WERI-Rb-1 (cell line): Measurements from ENCODE around the gene PCID2.

Experiments
- DNase-seq: peaks from one replicate; pipeline ENCODE4 v3.0.0-alpha.2; 2020
- H3K27ac ChIP-seq: fragments of 250-450 bp; sonication (Bioruptor Pico); 2 replicates; pipeline ENCODE4 v1.5.1; 2020; ENCODE audit warnings: mild to moderate bottlenecking, moderate library complexity
- H3K27me3 ChIP-seq: fragments of 250-450 bp; sonication (Bioruptor Pico); 2 replicates; pipeline ENCODE4 v1.5.1; 2021; ENCODE audit warnings: mild to moderate bottlenecking, low read depth, moderate library complexity; ENCODE audit not compliant: insufficient read depth, severe bottlenecking
- H3K36me3 ChIP-seq: fragments of 250-450 bp; sonication (Bioruptor Pico); 2 replicates; pipeline ENCODE4 v1.5.1; 2020; ENCODE audit warnings: mild to moderate bottlenecking, moderate library complexity
- H3K4me3 ChIP-seq: 2 replicates; pipeline ENCODE4 v1.5.1; 2011; ENCODE audit warnings: low read depth, mild to moderate bottlenecking, control low read depth, low read length
- H3K9me3 ChIP-seq: fragments of 250-450 bp; sonication (Bioruptor Pico); 2 replicates; pipeline ENCODE4 v1.5.1; 2021; ENCODE audit warnings: mild to moderate bottlenecking, moderate library complexity; ENCODE audit not compliant: severe bottlenecking
- TF ChIP-seq, protein P1 (sequence below): IDR thresholded peaks from 2 replicates; pipeline ENCODE4 v1.5.1; 2011; ENCODE audit warnings: low read depth, mild to moderate bottlenecking, control low read depth, inconsistent platforms, low read length

PCID2 gene

GRCh38 chr13:113142876-113143275 is 65.6 kb downstream of the PCID2 start:
- Histone ChIP-seq H3K4me3 (no peak overlapping the region), H3K27ac (no peak overlapping the region), H3K9me3 (no peaks in the 10 kb centered on the region), H3K36me3 (no peaks in the 10 kb centered on the region), H3K27me3 (no peaks in the 10 kb centered on the region)
- DNase-seq: no peak
- TF ChIP-seq, protein P1, sequence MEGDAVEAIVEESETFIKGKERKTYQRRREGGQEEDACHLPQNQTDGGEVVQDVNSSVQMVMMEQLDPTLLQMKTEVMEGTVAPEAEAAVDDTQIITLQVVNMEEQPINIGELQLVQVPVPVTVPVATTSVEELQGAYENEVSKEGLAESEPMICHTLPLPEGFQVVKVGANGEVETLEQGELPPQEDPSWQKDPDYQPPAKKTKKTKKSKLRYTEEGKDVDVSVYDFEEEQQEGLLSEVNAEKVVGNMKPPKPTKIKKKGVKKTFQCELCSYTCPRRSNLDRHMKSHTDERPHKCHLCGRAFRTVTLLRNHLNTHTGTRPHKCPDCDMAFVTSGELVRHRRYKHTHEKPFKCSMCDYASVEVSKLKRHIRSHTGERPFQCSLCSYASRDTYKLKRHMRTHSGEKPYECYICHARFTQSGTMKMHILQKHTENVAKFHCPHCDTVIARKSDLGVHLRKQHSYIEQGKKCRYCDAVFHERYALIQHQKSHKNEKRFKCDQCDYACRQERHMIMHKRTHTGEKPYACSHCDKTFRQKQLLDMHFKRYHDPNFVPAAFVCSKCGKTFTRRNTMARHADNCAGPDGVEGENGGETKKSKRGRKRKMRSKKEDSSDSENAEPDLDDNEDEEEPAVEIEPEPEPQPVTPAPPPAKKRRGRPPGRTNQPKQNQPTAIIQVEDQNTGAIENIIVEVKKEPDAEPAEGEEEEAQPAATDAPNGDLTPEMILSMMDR: no peak

DNA sequence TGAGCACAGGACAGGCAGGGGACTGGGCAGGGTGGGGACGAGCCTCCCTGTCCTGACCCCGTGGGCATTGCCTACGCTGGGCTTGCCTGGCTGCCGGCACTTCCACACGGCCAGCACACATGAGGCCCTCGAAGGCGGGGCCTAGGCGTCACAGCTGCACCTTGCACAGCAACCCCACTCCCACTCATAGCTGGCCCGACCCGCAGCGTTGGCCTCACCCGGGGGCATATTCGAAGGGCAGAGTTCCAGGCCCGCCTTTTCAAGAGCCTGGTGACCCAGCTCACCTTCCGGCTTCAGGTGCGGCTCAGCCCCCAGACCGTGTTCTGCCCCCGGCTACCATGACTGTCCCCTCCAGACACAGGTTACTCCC is 66.9 kb downstream of the PCID2 start:
- Histone ChIP-seq H3K4me3 (no peak overlapping the region), H3K27me3 (no peaks in the 10 kb centered on the region), H3K27ac (no peak overlapping the region), H3K9me3 (no peaks in the 10 kb centered on the region), H3K36me3 (no peaks in the 10 kb centered on the region)
- TF ChIP-seq, protein P1: no peak
- peak; percentile 8 for DNase-seq

DNA sequence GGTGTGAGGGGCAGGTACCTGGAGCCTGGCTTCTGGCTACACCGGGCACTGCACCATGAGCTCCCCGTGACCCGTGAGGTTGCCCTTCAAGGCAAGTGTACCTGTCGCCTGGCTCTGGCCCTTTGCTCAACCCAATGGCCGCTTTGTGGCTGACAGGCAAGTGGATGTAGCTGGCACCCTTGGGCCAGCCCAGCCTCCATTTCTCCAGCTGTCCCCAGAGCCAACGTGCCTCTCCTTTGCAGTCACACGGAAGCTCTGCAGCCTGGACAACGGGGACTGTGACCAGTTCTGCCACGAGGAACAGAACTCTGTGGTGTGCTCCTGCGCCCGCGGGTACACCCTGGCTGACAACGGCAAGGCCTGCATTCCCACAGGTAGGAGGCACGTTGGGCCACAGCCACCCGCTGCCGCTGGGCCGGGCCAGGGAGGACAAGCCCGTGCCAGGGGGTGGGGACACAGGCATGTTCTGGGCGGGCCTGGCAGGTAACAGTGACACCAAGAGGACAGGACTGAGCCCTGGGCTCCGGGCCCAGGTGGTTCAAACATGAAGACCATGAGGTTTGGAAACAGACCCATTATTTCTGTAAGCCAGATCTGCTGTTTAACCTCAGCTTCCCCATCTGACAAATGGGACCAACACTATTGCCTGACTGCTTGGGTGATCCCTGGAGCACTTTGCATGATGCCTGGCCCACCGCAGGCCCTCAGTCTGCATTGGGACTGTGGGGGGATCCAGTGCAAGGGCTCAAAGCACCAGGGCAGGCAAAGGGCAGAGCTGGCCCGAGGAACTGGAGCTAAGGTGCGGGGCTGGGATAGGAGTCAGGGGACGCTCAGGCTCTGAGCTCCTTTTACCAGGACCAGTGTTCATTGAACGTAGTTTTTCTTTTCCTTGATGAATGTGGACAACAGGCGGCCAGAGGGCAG is 67.5 kb downstream of the PCID2 start:
- TF ChIP-seq, protein P1: no peak
- Histone ChIP-seq H3K36me3 (no peaks in the 10 kb centered on the region), H3K9me3 (no peaks in the 10 kb centered on the region), H3K4me3 (no peak overlapping the region), H3K27ac (no peak overlapping the region), H3K27me3 (no peaks in the 10 kb centered on the region)
- DNase-seq: peak; percentile 11

DNA sequence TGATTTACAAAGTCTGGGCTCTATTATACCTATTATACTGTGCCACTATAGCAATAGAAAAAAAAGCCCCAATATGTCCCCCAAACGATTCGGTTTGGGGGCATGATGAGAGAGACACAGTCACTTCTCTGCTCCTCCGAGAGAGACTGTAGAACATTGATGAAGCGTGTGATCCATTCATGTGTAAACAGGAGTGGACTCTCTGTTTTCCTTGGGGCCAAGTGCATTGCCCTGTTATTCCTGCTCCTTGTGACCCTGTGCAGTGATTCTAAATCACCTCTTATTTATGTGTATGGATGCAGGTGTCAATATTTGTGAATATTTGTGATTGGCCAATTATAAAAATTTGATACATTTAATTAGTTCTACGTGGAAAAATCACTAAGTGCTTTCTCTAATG is 68.9 kb downstream of the PCID2 start:
- TF ChIP-seq, protein P1: no peak
- no peaks in the 10 kb centered on the region for H3K27me3 ChIP-seq

GRCh38 chr13:113138792-113139551 is 69.5 kb downstream of the PCID2 start:
- Histone ChIP-seq H3K27me3 (no peaks in the 10 kb centered on the region), H3K27ac (no peak overlapping the region), H3K36me3 (no peaks in the 10 kb centered on the region), H3K4me3 (no peak overlapping the region), H3K9me3 (no peaks in the 10 kb centered on the region)
- DNase-seq: peak; percentile 5
- TF ChIP-seq, protein P1: no peak

More for the DNA sequence above, 68.9 kb downstream of the PCID2 start:
- DNase-seq: no peak
- no peak overlapping the region for H3K27ac ChIP-seq
- no peaks in the 10 kb centered on the region for H3K9me3 ChIP-seq
- H3K36me3 ChIP-seq: no peaks in the 10 kb centered on the region
- no peak overlapping the region for H3K4me3 ChIP-seq
